Islet of Langerhans (tissue), 1 donor: Measurements from ENCODE around the gene DDX25.

ENCODE experiments used
- FAIRE-seq: peaks from one replicate; lab custom pipeline; 2011; peaks lifted over from hg19 to GRCh38; lab: Jason Lieb, UNC

Gene DDX25

GRCh38 chr11:125935618-125936199 lies 31.4 kb downstream of the DDX25 start:
- no peak for FAIRE-seq

DNA sequence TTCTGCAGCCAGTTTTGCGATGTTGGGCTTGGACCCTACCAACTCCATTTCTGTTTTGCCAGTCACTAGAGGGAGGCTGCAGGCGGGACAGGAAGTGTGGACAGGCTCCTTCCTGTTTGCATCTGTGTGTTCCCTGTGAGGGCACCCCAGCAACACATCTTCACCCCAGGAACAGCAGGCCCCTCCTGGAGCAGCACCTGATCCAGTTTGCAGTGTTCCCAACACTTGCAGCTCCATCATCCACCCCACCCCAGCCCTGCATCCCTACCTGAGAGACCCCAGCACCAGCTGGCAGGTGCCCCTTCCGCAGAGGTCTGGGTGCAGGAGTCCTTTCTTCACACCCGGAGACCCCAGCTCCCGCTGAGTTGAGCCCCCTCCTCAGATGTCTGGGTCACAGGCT lies 34.1 kb downstream of the DDX25 start:
- no peak for FAIRE-seq

- no peak for FAIRE-seq
Observed at GRCh38 chr11:125939081-125939521, 34.8 kb downstream of the DDX25 start.

DNA sequence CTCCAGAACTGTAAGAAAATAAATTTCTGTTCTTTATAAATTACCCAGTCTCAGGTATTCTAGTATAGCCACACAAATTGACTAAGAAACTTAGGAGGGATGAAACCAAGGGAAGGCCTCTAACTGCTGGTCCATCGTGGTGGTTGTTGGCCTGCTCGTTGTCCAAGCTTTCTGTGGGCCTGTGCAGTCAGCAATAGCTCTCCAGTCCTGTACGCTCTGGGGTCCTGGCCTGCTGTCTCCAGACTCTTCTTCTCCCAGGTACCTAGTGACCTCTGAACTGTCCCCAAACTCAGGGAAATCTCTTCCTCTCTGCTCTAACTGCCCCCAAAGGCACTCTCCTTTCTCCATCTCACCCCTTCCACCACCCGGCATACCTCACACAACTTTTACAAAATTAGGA lies 35.8 kb downstream of the DDX25 start:
- FAIRE-seq: no peak

GRCh38 chr11:125941267-125941618 lies 36.9 kb downstream of the DDX25 start:
- no peak for FAIRE-seq

- no peak for FAIRE-seq
Observed at GRCh38 chr11:125941619-125942611, 37.6 kb downstream of the DDX25 start.

- FAIRE-seq: no peak
Observed at GRCh38 chr11:125942771-125943428, 38.6 kb downstream of the DDX25 start.

DNA sequence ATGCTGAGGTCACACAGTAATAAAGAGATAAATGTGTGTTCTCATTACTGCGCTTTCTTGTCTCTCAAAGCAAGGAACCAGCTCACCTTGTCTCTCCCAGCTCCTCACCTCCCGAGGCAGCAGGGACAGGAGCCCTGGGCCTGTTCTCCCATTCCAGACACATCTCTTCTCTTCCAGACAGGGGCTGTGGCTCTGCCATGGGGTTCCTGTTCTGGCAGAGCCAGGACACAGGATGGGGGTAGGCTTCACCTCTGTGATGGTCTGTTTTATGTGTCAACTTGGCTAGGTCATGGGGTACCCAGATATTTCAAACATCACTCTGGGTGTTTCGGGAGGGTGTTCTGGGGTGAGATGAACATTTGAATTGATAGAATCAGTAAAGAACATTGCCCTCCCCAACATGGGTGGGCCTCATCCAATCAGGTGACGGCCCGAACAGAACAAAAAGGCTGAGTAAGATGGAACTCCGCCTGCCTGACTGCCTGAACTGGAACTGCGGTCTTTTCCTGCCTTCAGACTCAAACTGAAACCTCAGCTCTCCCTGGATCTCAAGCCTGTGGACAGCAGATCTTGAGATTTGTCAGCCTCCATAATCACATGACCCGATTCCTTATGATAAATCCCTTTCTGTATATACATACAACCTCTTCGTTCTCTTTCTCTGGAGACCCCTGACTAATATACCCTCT lies 39.5 kb downstream of the DDX25 start:
- FAIRE-seq: no peak

GRCh38 chr11:125944350-125945010 lies 40.2 kb downstream of the DDX25 start:
- FAIRE-seq: no peak

DNA sequence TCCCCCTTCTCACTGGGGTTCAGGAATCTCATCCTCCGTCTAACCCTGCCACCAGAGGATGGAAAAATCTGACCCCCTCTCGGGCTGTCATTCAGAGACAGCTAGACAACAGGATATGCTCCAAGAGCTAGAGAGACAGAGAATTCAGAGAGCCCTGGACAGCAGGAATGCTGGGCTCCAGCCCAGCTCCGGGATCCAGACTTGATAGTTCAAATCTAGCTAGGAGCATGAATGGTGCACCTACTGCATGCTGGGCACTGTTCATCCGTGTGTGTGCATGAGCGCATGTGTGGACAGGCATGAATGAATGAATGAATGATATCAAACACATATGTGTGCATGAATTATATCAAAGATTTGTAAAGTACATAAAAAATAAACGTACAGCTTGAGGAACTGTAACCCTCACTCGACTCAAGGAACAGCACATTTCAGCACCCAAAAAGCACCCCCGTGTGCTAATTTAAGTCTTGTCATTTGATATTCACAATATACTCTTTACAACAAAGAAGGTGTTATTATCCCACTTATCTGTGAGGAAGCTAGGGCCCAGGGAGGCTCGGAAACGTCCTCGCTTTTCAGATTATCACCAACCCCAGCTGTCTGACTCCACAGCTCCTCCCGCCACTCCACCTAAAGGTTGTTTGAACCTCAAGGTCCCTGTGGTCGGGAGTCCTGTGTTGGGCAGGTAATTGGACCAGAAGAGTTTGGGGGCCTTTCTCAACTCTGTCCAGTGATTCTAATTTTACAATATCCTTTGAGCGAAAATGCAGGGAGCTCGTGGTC lies 40.9 kb downstream of the DDX25 start:
- FAIRE-seq: no peak

GRCh38 chr11:125945797-125946520 lies 41.7 kb downstream of the DDX25 start, which contains the start of gene VSIG10L2:
Gene VSIG10L2, plus strand, starts transcription at chr11:125946044. Its CDS starts 12 bp downstream, at chr11:125946056.
- no peak for FAIRE-seq

DNA sequence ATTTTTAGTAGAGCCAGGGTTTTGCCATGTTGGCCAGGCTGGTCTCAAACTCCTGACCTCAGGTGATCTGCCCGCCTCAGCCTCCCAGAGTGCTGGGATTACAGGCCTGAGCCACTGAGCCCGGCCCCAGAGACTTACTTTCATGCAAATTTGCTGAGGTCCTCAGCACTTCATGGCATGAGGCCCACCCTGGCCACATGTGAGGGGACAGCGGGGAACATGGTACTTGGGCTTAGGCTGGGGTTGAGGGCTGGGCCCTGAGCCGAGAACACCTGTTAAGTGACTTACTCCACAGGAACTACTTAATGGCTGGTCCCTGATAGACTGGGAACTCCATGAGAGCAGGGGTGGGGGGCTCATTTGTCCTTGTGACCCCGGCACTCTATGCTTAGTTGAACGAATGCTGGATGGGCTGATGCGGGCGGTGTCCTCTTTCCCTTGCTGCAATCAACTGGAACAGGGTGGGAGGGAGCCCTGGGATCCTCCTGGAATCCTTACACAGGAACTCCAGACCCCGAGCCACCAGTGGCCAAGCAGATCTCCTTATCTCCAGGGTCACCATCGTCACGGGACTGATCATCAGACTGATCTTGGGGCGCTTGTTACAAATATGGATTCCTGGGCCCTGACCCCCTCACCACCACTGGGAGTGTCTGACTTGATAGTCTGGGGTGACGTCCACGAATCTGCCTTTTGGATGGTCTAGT lies 42.6 kb downstream of the DDX25 start:
- no peak for FAIRE-seq

DNA sequence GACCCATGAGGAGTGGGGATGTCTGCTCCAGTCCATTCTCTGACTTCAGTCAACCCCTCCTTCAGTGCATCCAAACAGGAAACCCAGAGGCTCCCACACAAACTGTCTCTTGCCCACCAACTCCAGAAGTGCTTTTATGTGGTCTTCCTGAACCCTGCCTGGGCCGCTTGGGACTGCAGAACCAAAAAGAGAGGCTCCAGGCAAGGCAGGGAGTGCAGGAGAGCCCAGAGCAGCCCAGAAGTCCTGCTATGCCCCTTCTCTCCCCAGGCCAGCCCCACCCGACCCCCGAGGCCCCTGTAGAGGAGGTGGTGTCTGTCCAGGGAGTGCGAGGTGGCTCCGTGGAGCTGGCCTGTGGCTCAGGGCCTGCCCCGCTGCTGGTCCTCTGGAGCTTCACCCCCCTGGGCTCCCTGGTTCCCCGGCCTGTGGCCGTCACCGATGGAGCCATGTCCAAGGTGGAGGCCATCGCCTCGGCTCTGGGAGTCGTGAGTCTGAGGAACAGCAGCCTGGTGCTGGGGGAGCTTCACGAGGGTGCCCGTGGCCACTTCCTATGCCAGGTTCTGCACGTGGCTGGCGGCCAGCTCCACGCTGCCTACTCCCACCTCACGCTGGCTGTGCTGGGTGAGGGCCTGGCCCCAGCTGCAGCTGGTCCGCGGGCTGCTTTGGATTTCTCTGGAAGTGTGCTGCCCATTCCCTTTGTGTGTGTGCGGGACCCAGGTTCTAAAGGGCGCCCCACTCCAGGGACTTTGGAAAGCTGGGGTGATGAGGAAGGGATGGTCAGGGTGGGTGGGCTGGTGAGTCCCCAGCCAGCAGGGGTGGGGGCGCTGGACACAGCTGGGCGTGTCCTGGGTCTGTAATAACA lies 43.3 kb downstream of the DDX25 start:
- no peak for FAIRE-seq

DNA sequence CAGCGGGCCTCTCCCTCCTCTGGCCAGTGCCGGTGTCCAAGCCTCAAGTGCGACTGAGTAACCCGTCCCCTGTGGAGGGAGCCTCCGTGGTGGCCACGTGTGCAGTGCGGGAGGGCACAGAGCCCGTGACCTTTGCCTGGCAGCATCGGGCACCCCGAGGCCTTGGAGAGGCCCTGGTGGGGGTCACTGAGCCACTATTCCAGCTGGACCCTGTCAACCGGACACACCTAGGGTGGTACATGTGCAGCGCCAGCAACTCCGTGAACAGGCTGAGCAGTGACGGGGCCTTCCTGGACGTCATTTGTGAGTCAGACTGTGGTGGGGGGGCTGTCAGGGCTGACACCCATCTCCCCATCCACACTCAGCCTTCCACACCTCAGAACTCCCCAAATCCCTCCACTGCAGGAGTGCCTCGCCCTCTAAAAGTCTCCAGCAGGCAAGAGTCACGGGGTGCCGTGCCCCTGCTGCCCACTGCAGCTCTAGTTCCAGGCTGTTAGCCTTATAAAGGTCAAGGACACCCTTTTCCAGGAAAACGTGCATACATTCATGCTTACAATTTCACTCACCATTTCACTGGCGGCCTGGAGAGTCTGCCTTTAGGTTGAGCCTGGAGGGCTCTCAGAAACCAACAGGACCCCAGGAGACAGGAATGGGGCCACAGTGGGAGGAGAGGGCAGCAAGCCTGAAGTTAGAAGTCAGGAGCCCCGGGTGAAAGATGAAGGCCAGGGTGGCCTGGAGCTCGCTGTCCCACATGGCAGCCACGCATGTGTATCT lies 44.2 kb downstream of the DDX25 start:
- no peak for FAIRE-seq

GRCh38 chr11:125949271-125950177 lies 45.2 kb downstream of the DDX25 start:
- FAIRE-seq: no peak

GRCh38 chr11:125950178-125950490 lies 45.8 kb downstream of the DDX25 start:
- no peak for FAIRE-seq
